PFSK-1 (cell line): ENCODE measurements around the gene C6orf15.

Source experiments
- POLR2AphosphoS5 ChIP-seq: IDR thresholded peaks from 2 replicates; pipeline ENCODE4 v1.6.1; 2012; ENCODE audit warnings: low read depth, mild to moderate bottlenecking, control low read depth, low read length, moderate library complexity
- SIN3A ChIP-seq: IDR thresholded peaks from 2 replicates; pipeline ENCODE4 v1.6.1; 2012; ENCODE audit warnings: mild to moderate bottlenecking, low read length, moderate library complexity, borderline replicate concordance; ENCODE audit not compliant: insufficient read depth

GRCh38 chr6:31116661-31117385 is 4.4 kb upstream of the C6orf15 start:
- TF ChIP-seq POLR2AphosphoS5 = no peak
- TF ChIP-seq SIN3A = no peak
